Osteoblast (primary cell): ENCODE measurements around the gene BLOC1S6. TPM values are rescaled to one million over a fixed set of nuclear protein-coding genes. Genes with fewer than 3 reads are reported as not detected.
A peak's percentile ranks its signal among the peaks of the same experiment; 100 is the strongest.

Experiments
- DNase-seq: peaks from one replicate; pipeline ENCODE4 v3.0.0; 2011; ENCODE audit warnings: low spot score, mixed read lengths; ENCODE audit not compliant: insufficient read length; ENCODE audit errors: missing footprints
- H2AFZ ChIP-seq: 2 replicates; pipeline ENCODE4 v1.6.0; 2011; ENCODE audit warnings: mild to moderate bottlenecking, low read length
- H3K27ac ChIP-seq: 2 replicates; pipeline ENCODE4 v1.5.1; 2011; ENCODE audit warnings: mild to moderate bottlenecking, low read depth, low read length, moderate library complexity
- H3K27me3 ChIP-seq: 2 replicates; pipeline ENCODE4 v1.6.0; 2012; ENCODE audit warnings: mild to moderate bottlenecking, control low read depth, inconsistent platforms, low read length, moderate library complexity; ENCODE audit not compliant: insufficient read depth
- H3K36me3 ChIP-seq: 2 replicates; pipeline ENCODE4 v1.5.1; 2011; ENCODE audit warnings: mild to moderate bottlenecking, low read length, control low read depth, moderate library complexity; ENCODE audit not compliant: insufficient read depth
- H3K4me1 ChIP-seq: 2 replicates; pipeline ENCODE4 v1.5.1; 2011; ENCODE audit warnings: mild to moderate bottlenecking, low read length, control low read depth, moderate library complexity; ENCODE audit not compliant: insufficient read depth
- H3K4me2 ChIP-seq: 2 replicates; pipeline ENCODE4 v1.6.0; 2011; ENCODE audit warnings: mild to moderate bottlenecking, low read length; ENCODE audit not compliant: insufficient read depth
- H3K4me3 ChIP-seq: fragments of 200-600 bp; sonication (generic); 3 replicates; pipeline ENCODE4 v1.5.1; 2012; ENCODE audit warnings: mild to moderate bottlenecking, low read length, inconsistent platforms; ENCODE audit not compliant: insufficient read depth
- H3K79me2 ChIP-seq: 2 replicates; pipeline ENCODE4 v1.6.0; 2012; ENCODE audit warnings: mild to moderate bottlenecking, low read length, control low read depth, inconsistent platforms; ENCODE audit not compliant: insufficient read depth
- H3K9me3 ChIP-seq: 2 replicates; pipeline ENCODE4 v1.5.1; 2011; ENCODE audit warnings: low read depth, low read length, control low read depth
- H4K20me1 ChIP-seq: 2 replicates; pipeline ENCODE4 v1.6.0; 2012; ENCODE audit warnings: mild to moderate bottlenecking, low read length, control low read depth; ENCODE audit not compliant: insufficient read depth
- total RNA-seq: library from RNA; depleted of rRNA; stranded (reverse); fragments of >200 nt; gene quantifications from 2 replicates; pipeline ENCODE4 v1.2.3, GENCODE V29; 2012
- TF ChIP-seq, protein P1 (sequence below): IDR thresholded peaks from 2 replicates; pipeline ENCODE4 v1.5.1; 2011; ENCODE audit warnings: mild to moderate bottlenecking, low read depth, low read length, moderate library complexity; ENCODE audit errors: extremely low read depth

The BLOC1S6 gene
- total RNA-seq, 1 donor, result 103 TPM

- Histone ChIP-seq H3K9me3 (no peaks in the 10 kb centered on the region), H3K27ac (no peak overlapping the region), H3K36me3 (no peaks in the 10 kb centered on the region), H3K4me2 (no peak overlapping the region), H3K27me3 (no peaks in the 10 kb centered on the region), H3K4me1 (peaks cover 14% of the 10 kb centered on the region), H2AFZ (no peak overlapping the region), H4K20me1 (no peaks in the 10 kb centered on the region), H3K4me3 (no peak overlapping the region), H3K79me2 (no peaks in the 10 kb centered on the region)
- TF ChIP-seq, protein P1, sequence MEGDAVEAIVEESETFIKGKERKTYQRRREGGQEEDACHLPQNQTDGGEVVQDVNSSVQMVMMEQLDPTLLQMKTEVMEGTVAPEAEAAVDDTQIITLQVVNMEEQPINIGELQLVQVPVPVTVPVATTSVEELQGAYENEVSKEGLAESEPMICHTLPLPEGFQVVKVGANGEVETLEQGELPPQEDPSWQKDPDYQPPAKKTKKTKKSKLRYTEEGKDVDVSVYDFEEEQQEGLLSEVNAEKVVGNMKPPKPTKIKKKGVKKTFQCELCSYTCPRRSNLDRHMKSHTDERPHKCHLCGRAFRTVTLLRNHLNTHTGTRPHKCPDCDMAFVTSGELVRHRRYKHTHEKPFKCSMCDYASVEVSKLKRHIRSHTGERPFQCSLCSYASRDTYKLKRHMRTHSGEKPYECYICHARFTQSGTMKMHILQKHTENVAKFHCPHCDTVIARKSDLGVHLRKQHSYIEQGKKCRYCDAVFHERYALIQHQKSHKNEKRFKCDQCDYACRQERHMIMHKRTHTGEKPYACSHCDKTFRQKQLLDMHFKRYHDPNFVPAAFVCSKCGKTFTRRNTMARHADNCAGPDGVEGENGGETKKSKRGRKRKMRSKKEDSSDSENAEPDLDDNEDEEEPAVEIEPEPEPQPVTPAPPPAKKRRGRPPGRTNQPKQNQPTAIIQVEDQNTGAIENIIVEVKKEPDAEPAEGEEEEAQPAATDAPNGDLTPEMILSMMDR, result no peak
- no peak for DNase-seq
These were observed 41.0 kb downstream of the BLOC1S6 start for GRCh38 chr15:45628136-45628535.

- no peaks in the 10 kb centered on the region for H3K27me3 ChIP-seq
- peak overlapping the region; percentile 76 for H3K27ac ChIP-seq
- H3K79me2 ChIP-seq, result peaks cover 5% of the 10 kb centered on the region
- peak overlapping the region; percentile 87 for H2AFZ ChIP-seq
- H3K4me1 ChIP-seq, result peaks cover 16% of the 10 kb centered on the region
- H3K4me2 ChIP-seq, result peak overlapping the region; percentile 83
- H3K9me3 ChIP-seq, result no peaks in the 10 kb centered on the region
- no peaks in the 10 kb centered on the region for H3K36me3 ChIP-seq
- no peaks in the 10 kb centered on the region for H4K20me1 ChIP-seq
- TF ChIP-seq, protein P1, result no peak
- peak; percentile 96 for DNase-seq
- H3K4me3 ChIP-seq, result peak overlapping the region; percentile 55
These were observed 43.9 kb downstream of the BLOC1S6 start for GRCh38 chr15:45630917-45631691.

DNA sequence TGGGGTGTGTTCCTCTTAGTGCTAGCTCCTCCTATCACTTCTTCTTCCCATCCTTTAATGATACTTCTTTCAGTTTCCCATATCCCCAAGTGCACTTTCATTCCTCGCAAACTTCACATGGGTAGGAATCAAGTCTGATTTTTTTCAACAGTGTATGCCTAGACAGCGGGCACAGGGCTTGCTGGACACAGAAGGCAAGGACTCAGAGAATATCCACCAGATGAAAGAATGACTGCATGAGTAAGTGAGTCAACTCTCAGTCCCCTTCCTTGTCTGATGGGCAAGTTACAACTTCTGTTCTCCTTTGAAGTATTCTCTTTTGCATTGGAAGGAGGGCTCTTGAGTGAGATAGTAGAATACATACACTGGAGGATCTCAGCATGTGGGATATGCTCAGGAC lies 44.6 kb downstream of the BLOC1S6 start:
- TF ChIP-seq, protein P1, result no peak
- no peaks in the 10 kb centered on the region for H4K20me1 ChIP-seq
- peak overlapping the region; percentile 76 for H3K27ac ChIP-seq
- peak overlapping the region; percentile 83 for H3K4me2 ChIP-seq
- H2AFZ ChIP-seq, result peak overlapping the region; percentile 87
- no peaks in the 10 kb centered on the region for H3K9me3 ChIP-seq
- no peaks in the 10 kb centered on the region for H3K36me3 ChIP-seq
- peaks cover 18% of the 10 kb centered on the region for H3K4me1 ChIP-seq
- H3K79me2 ChIP-seq, result peaks cover 8% of the 10 kb centered on the region
- H3K27me3 ChIP-seq, result no peaks in the 10 kb centered on the region
- peak; percentile 79 for DNase-seq
- H3K4me3 ChIP-seq, result peak overlapping the region; percentile 55

- Histone ChIP-seq H3K4me1 (peaks cover 37% of the 10 kb centered on the region), H3K36me3 (no peaks in the 10 kb centered on the region), H3K9me3 (no peaks in the 10 kb centered on the region), H3K4me3 (peak within 1 kb of the TSS; percentile 86), H4K20me1 (no peaks in the 10 kb centered on the region), H3K4me2 (peak within 1 kb of the TSS; percentile 89), H3K27ac (peak within 1 kb of the TSS; percentile 68), H3K27me3 (no peaks in the 10 kb centered on the region), H3K79me2 (peaks cover 24% of the 10 kb centered on the region), H2AFZ (peak within 1 kb of the TSS; percentile 88)
- TF ChIP-seq, protein P1, result no peak
- DNase-seq, result peak; percentile 94
These were observed 47.4 kb downstream of the BLOC1S6 start, which contains the start of gene SQOR for GRCh38 chr15:45634432-45635190. Gene SQOR, plus strand, starts transcription at chr15:45635029. Its CDS starts 23,895 bp downstream, at chr15:45658924.
